Measurements from ENCODE around the gene ZNF319. TPM values are rescaled to one million over a fixed set of nuclear protein-coding genes. Genes with fewer than 3 reads are reported as not detected.
"Not testable (repeated sequence)": the region's sequence is repeated elsewhere in the genome, so short reads cannot be mapped to it uniquely, and the experiment has no call there.

ZNF319 gene
- total RNA-seq, 4 donors from 2014 or later, result 4.4 to 16.0 (median 8.0) TPM

DNA sequence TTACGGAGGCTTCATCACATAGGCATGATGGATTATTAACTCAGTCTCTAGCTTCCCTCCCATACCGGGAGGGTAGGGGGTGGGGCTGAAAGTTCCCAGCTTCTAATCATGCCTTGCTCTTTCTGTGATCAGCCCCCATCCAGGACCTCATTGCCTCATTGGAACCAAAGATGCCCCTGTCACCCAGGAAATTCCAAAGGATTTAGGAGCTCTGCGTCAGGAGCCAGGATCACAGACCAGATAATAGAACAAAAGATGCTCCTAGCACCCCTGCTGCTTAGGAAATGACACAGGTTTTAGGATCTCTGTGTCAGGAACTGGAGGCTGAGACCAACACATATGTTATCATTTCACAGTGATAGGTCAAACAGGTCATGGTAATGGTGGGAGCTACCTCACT, 10.4 kb upstream of the ZNF319 start:
- Histone ChIP-seq H3K4me3 (no peak overlapping the region), H3K27ac (no peak overlapping the region), H3K4me1 (no peaks in the 10 kb centered on the region), H3K27me3 (no peaks in the 10 kb centered on the region), H3K9me3 (no peaks in the 10 kb centered on the region), H3K36me3 (peaks cover 0 to 67% of the 10 kb centered on the region in 2 donors)
- TF ChIP-seq POLR2AphosphoS5 (IDR thresholded peaks at IDR 0.05) (no peak), POLR2A (IDR thresholded peaks at IDR 0.05) (no peak), EP300 (IDR thresholded peaks at IDR 0.05) (no peak)
- TF ChIP-seq, protein P1, sequence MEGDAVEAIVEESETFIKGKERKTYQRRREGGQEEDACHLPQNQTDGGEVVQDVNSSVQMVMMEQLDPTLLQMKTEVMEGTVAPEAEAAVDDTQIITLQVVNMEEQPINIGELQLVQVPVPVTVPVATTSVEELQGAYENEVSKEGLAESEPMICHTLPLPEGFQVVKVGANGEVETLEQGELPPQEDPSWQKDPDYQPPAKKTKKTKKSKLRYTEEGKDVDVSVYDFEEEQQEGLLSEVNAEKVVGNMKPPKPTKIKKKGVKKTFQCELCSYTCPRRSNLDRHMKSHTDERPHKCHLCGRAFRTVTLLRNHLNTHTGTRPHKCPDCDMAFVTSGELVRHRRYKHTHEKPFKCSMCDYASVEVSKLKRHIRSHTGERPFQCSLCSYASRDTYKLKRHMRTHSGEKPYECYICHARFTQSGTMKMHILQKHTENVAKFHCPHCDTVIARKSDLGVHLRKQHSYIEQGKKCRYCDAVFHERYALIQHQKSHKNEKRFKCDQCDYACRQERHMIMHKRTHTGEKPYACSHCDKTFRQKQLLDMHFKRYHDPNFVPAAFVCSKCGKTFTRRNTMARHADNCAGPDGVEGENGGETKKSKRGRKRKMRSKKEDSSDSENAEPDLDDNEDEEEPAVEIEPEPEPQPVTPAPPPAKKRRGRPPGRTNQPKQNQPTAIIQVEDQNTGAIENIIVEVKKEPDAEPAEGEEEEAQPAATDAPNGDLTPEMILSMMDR (IDR thresholded peaks at IDR 0.05), result no peak
- 71 to 100% methylated on average over 1 of the region's 3 CpGs for WGBS, 2 donors (ENCODE audit: low coverage in 1 of 2)
- no peak for ATAC-seq

DNA sequence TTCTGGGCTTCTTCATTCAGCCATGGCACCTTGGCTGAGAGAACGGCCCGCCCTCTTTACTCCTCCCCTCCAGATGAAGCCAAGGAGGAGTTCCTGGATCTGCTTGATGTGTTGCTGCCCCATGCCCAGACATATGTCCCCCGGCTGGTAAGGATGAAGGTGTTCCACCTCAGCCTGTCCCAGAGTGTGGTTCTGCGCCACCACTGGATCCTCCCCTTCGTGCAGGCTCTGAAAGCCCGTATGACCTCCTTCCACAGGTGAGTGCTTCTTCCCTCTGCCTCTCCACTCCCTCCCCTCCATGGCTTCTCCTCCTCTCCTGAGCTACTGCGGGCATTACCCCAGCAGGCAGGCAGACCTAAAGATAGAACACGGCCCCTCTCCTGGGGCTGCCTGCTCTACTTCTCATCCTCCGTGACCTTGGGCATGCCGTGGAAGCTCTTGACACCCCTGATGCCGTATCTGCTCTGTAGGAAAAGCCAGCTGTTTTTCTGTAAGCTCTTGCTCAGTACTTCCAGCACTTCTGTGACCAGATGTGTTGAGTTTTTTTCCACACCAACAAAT, 9.5 kb upstream of the ZNF319 start:
- Histone ChIP-seq H3K27me3 (no peaks in the 10 kb centered on the region), H3K4me1 (peaks cover 0 to 3% (median 0%) of the 10 kb centered on the region in 3 donors), H3K36me3 (peaks cover 0 to 58% of the 10 kb centered on the region in 2 donors), H3K9me3 (no peaks in the 10 kb centered on the region), H3K27ac (no peak overlapping the region), H3K4me3 (no peak overlapping the region)
- no peak for ATAC-seq
- no peak for TF ChIP-seq POLR2A (IDR thresholded peaks at IDR 0.05)
- TF ChIP-seq EP300 (IDR thresholded peaks at IDR 0.05), result no peak
- no peak for TF ChIP-seq POLR2AphosphoS5 (IDR thresholded peaks at IDR 0.05)
- TF ChIP-seq, protein P1 (IDR thresholded peaks at IDR 0.05), result no peak
- WGBS, 2 donors (ENCODE audit: low coverage in 1 of 2), result 92% methylated on average over 6 to 11 of the region's 11 CpGs

DNA sequence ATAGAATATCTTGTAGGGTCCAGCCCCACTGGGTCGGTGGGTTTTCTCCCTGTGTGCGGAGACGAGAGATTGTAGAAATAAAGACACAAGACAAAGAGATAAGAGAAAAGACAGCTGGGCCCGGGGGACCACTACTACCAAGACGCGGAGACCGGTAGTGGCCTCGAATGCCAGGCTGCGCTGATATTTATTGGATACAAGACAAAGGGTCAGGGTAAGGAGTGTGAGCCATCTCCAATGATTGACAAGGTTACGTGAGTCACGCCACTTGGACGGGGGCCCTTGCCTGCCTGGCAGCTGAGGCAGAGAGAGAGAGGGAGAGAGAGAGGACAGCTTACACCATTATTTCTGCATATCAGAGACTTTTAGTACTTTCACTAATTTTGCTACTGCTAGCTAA, 4.3 kb upstream of the ZNF319 start:
- 80% methylated on average over 3 to 11 of the region's 12 CpGs for whole genome bisulfite sequencing, 2 donors (ENCODE audit: low coverage in 1 of 2)
- H3K36me3 ChIP-seq, result peaks cover 0 to 26% of the 10 kb centered on the region in 2 donors
- H3K27me3 ChIP-seq, H3K9me3 ChIP-seq, H3K4me3 ChIP-seq, H3K27ac ChIP-seq, ATAC-seq: not testable (repeated sequence)
- H3K4me1 ChIP-seq, result peaks cover 0 to 22% (median 4%) of the 10 kb centered on the region in 3 donors

DNA sequence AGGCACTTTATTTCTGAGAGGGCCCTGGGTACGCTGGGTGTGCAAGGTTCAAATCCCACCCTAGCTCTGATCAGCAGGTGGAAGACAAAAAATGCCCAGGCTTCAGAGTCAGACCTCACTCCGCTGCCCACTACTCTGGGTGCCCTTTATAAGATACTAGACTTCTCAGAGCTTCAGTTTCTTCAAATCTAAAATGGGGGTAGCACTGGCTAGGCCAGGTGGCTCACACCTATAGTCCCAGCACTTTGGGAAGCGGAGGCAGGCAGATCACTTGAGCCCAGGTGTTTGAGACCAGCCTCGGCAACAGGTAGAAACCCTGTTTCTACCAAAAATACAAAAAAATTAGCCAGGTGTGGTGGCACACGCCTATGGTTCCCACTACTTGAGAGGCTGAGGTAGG, 2.5 kb upstream of the ZNF319 start:
- Histone ChIP-seq H3K27ac (no peak overlapping the region), H3K4me1 (peaks cover 0 to 40% (median 21%) of the 10 kb centered on the region in 3 donors), H3K27me3 (no peaks in the 10 kb centered on the region), H3K9me3 (no peaks in the 10 kb centered on the region), H3K36me3 (peaks cover 0 to 30% of the 10 kb centered on the region in 2 donors), H3K4me3 (no peak overlapping the region)
- 95 to 96% methylated on average over 3 to 4 of the region's 5 CpGs for WGBS, 2 donors (ENCODE audit: low coverage in 1 of 2)
- no peak for ATAC-seq
- TF ChIP-seq, protein P1 (IDR thresholded peaks at IDR 0.05), result no peak
- TF ChIP-seq EP300 (IDR thresholded peaks at IDR 0.05) (no peak), POLR2AphosphoS5 (IDR thresholded peaks at IDR 0.05) (no peak), POLR2A (IDR thresholded peaks at IDR 0.05) (no peak)

DNA sequence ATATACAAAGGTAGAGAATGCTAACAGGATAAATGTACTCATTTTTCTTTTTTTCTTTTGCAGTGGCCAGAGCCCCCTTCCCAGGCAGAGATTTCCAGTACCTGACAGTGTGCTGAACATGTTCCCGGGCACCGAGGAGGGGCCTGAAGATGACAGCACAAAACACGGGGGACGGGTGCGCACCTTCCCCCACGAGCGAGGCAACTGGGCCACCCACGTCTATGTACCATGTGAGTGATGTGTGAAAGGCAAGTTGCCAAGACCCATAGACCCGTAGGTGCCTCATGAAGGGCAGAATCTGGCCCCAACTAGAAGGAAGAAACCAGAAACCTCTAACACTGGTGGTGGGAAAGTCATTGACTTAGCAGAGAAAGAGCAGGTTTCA, 1.9 kb upstream of the ZNF319 start:
- TF ChIP-seq EP300 (IDR thresholded peaks at IDR 0.05) (no peak), POLR2A (IDR thresholded peaks at IDR 0.05) (no peak), POLR2AphosphoS5 (IDR thresholded peaks at IDR 0.05) (no peak)
- TF ChIP-seq, protein P1 (IDR thresholded peaks at IDR 0.05), result no peak
- no peak for ATAC-seq
- WGBS, 2 donors (ENCODE audit: low coverage in 1 of 2), result 20 to 63% methylated on average over 1 to 8 of the region's 9 CpGs
- H3K4me3 ChIP-seq, result no peak overlapping the region
- H3K27me3 ChIP-seq, result no peaks in the 10 kb centered on the region
- H3K36me3 ChIP-seq, result peaks cover 0 to 36% of the 10 kb centered on the region in 2 donors
- no peak overlapping the region for H3K27ac ChIP-seq
- peaks cover 0 to 42% (median 21%) of the 10 kb centered on the region in 3 donors for H3K4me1 ChIP-seq
- H3K9me3 ChIP-seq, result no peaks in the 10 kb centered on the region
